Activated T-cell treated with anti-CD3 and anti-CD28 coated beads, Interleukin-2, amount 50 U/mL, for 24 hours (primary cell): ENCODE results near the gene TRMT1L.
"Not testable (repeated sequence)": the region's sequence is repeated elsewhere in the genome, so short reads cannot be mapped to it uniquely, and the experiment has no call there.

Experiments
- DNase-seq: peaks from one replicate; pipeline ENCODE4 v3.0.0-alpha.2; 2020
- H3K27ac Mint-ChIP-seq: 2 replicates; pipeline ENCODE4 v1.8.0; 2020; ENCODE audit warnings: mild to moderate bottlenecking, mixed read lengths
- H3K27me3 Mint-ChIP-seq: 2 replicates; pipeline ENCODE4 v1.8.0; 2020; ENCODE audit warnings: mixed read lengths
- H3K36me3 Mint-ChIP-seq: 2 replicates; pipeline ENCODE4 v1.8.0; 2020; ENCODE audit warnings: low read depth, mixed read lengths
- H3K4me1 Mint-ChIP-seq: 2 replicates; pipeline ENCODE4 v1.8.0; 2020; ENCODE audit warnings: low read depth, mixed read lengths
- H3K4me3 Mint-ChIP-seq: 2 replicates; pipeline ENCODE4 v1.8.0; 2020; ENCODE audit warnings: mild to moderate bottlenecking, moderate library complexity, mixed read lengths
- H3K9me3 Mint-ChIP-seq: 2 replicates; pipeline ENCODE4 v1.8.0; 2020; ENCODE audit warnings: mixed read lengths

TRMT1L gene

GRCh38 chr1:185156854-185157598, at the start of gene TRMT1L, which contains the start of gene SWT1:
TRMT1L (minus strand) TSS chr1:185156953; CDS start chr1:185156712, 241 bp downstream.
SWT1 (plus strand) TSS chr1:185157167; CDS start chr1:185160842, 3,675 bp downstream.
- Mint-ChIP-seq H3K27me3 (no peaks in the 10 kb centered on the region), H3K9me3 (no peaks in the 10 kb centered on the region), H3K4me3 (peak within 1 kb of the TSS; percentile 92), H3K36me3 (peaks cover 16% of the 10 kb centered on the region), H3K27ac (peak within 1 kb of the TSS; percentile 99), H3K4me1 (peaks cover 60% of the 10 kb centered on the region)
- peak; percentile 98 for DNase-seq

GRCh38 chr1:185200889-185201288, 44.1 kb upstream of the TRMT1L start:
- no peaks in the 10 kb centered on the region for H3K27me3 Mint-ChIP-seq
- H3K4me1 Mint-ChIP-seq = no peaks in the 10 kb centered on the region

GRCh38 chr1:185198712-185199111, 42.0 kb upstream of the TRMT1L start:
- DNase-seq, H3K4me3 Mint-ChIP-seq, H3K9me3 Mint-ChIP-seq, H3K27ac Mint-ChIP-seq, H3K27me3 Mint-ChIP-seq, H3K4me1 Mint-ChIP-seq: not testable (repeated sequence)
- H3K36me3 Mint-ChIP-seq = peaks cover 48% of the 10 kb centered on the region

More at GRCh38 chr1:185200889-185201288, 44.1 kb upstream of the TRMT1L start:
- H3K9me3 Mint-ChIP-seq = peaks cover 6% of the 10 kb centered on the region
- H3K4me3 Mint-ChIP-seq = no peak overlapping the region
- no peak overlapping the region for H3K27ac Mint-ChIP-seq
- peaks cover 39% of the 10 kb centered on the region for H3K36me3 Mint-ChIP-seq
- DNase-seq = no peak

GRCh38 chr1:185193756-185194155, 37.0 kb upstream of the TRMT1L start:
- DNase-seq = no peak
- peaks cover 42% of the 10 kb centered on the region for H3K36me3 Mint-ChIP-seq
- H3K9me3 Mint-ChIP-seq = peaks cover 6% of the 10 kb centered on the region
- no peak overlapping the region for H3K4me3 Mint-ChIP-seq
- H3K27ac Mint-ChIP-seq = no peak overlapping the region
- H3K27me3 Mint-ChIP-seq = no peaks in the 10 kb centered on the region
- no peaks in the 10 kb centered on the region for H3K4me1 Mint-ChIP-seq

- peak; percentile 58 for DNase-seq
- no peak overlapping the region for H3K4me3 Mint-ChIP-seq
- H3K27ac Mint-ChIP-seq = no peak overlapping the region
- no peaks in the 10 kb centered on the region for H3K27me3 Mint-ChIP-seq
- peaks cover 3% of the 10 kb centered on the region for H3K4me1 Mint-ChIP-seq
- H3K9me3 Mint-ChIP-seq = no peaks in the 10 kb centered on the region
- H3K36me3 Mint-ChIP-seq = peaks cover 11% of the 10 kb centered on the region
Observed at GRCh38 chr1:185170291-185170848, 13.6 kb upstream of the TRMT1L start.

GRCh38 chr1:185166106-185166505, 9.4 kb upstream of the TRMT1L start:
- peaks cover 17% of the 10 kb centered on the region for H3K36me3 Mint-ChIP-seq
- no peak for DNase-seq
- no peak overlapping the region for H3K4me3 Mint-ChIP-seq
- H3K4me1 Mint-ChIP-seq = peaks cover 6% of the 10 kb centered on the region
- H3K27me3 Mint-ChIP-seq = no peaks in the 10 kb centered on the region
- H3K27ac Mint-ChIP-seq = no peak overlapping the region
- H3K9me3 Mint-ChIP-seq = no peaks in the 10 kb centered on the region

- Mint-ChIP-seq H3K4me3 (no peak overlapping the region), H3K27ac (no peak overlapping the region), H3K4me1 (peaks cover 29% of the 10 kb centered on the region), H3K9me3 (no peaks in the 10 kb centered on the region), H3K27me3 (no peaks in the 10 kb centered on the region), H3K36me3 (peaks cover 12% of the 10 kb centered on the region)
- no peak for DNase-seq
Observed at GRCh38 chr1:185162491-185162890, 5.7 kb upstream of the TRMT1L start.

- no peaks in the 10 kb centered on the region for H3K9me3 Mint-ChIP-seq
- H3K4me1 Mint-ChIP-seq = peaks cover 39% of the 10 kb centered on the region
- H3K27me3 Mint-ChIP-seq = no peaks in the 10 kb centered on the region
- no peak for DNase-seq
- H3K27ac Mint-ChIP-seq = peak overlapping the region; percentile 41
- H3K36me3 Mint-ChIP-seq = peaks cover 21% of the 10 kb centered on the region
- no peak overlapping the region for H3K4me3 Mint-ChIP-seq
Observed at GRCh38 chr1:185159966-185160365, 3.2 kb upstream of the TRMT1L start.

GRCh38 chr1:185158800-185159199, 2.0 kb upstream of the TRMT1L start:
- Mint-ChIP-seq H3K36me3 (peaks cover 17% of the 10 kb centered on the region), H3K4me3 (peak overlapping the region; percentile 27), H3K9me3 (no peaks in the 10 kb centered on the region), H3K27me3 (no peaks in the 10 kb centered on the region), H3K27ac (no peak overlapping the region), H3K4me1 (peaks cover 45% of the 10 kb centered on the region)
- no peak for DNase-seq

- peaks cover 15% of the 10 kb centered on the region for H3K36me3 Mint-ChIP-seq
- no peak for DNase-seq
- H3K27me3 Mint-ChIP-seq = no peaks in the 10 kb centered on the region
- H3K4me1 Mint-ChIP-seq = peaks cover 52% of the 10 kb centered on the region
- no peaks in the 10 kb centered on the region for H3K9me3 Mint-ChIP-seq
- peak overlapping the region; percentile 92 for H3K4me3 Mint-ChIP-seq
- peak overlapping the region; percentile 99 for H3K27ac Mint-ChIP-seq
Observed at GRCh38 chr1:185157599-185158412, 1.1 kb upstream of the TRMT1L start.

- peak overlapping the region; percentile 92 for H3K4me3 Mint-ChIP-seq
- DNase-seq = no peak
- H3K4me1 Mint-ChIP-seq = peaks cover 63% of the 10 kb centered on the region
- H3K27me3 Mint-ChIP-seq = no peaks in the 10 kb centered on the region
- H3K36me3 Mint-ChIP-seq = peaks cover 20% of the 10 kb centered on the region
- H3K27ac Mint-ChIP-seq = peak overlapping the region; percentile 99
- H3K9me3 Mint-ChIP-seq = no peaks in the 10 kb centered on the region
Observed at GRCh38 chr1:185156288-185156853, 382 bp downstream of the TRMT1L start.

- peak overlapping the region; percentile 92 for H3K4me3 Mint-ChIP-seq
- peaks cover 63% of the 10 kb centered on the region for H3K4me1 Mint-ChIP-seq
- H3K27me3 Mint-ChIP-seq = no peaks in the 10 kb centered on the region
- H3K9me3 Mint-ChIP-seq = no peaks in the 10 kb centered on the region
- DNase-seq = no peak
- H3K36me3 Mint-ChIP-seq = peaks cover 24% of the 10 kb centered on the region
- H3K27ac Mint-ChIP-seq = peak overlapping the region; percentile 99
Observed at GRCh38 chr1:185155600-185156287, 1.0 kb downstream of the TRMT1L start.

GRCh38 chr1:185154912-185155513, 1.7 kb downstream of the TRMT1L start:
- Mint-ChIP-seq H3K4me3 (peak overlapping the region; percentile 92), H3K27me3 (no peaks in the 10 kb centered on the region), H3K9me3 (no peaks in the 10 kb centered on the region), H3K4me1 (peaks cover 60% of the 10 kb centered on the region), H3K27ac (peak overlapping the region; percentile 99), H3K36me3 (peaks cover 31% of the 10 kb centered on the region)
- no peak for DNase-seq
